ENCODE measurements around the gene PCDHGA10.
"Not testable (repeated sequence)": the region's sequence is repeated elsewhere in the genome, so short reads cannot be mapped to it uniquely, and the experiment has no call there.

The PCDHGA10 gene

GRCh38 chr5:141421489-141421855 is 8.7 kb downstream of the PCDHGA10 start:
- no peak overlapping the region for H3K27ac Mint-ChIP-seq
- peaks cover 98% of the 10 kb centered on the region for H3K36me3 Mint-ChIP-seq (ENCODE audit: low read depth)
- H3K27me3 Mint-ChIP-seq (ENCODE audit: low read depth, poor library complexity) = peaks cover 14% of the 10 kb centered on the region
- no peak overlapping the region for H3K4me3 Mint-ChIP-seq
- H3K4me1 Mint-ChIP-seq = peaks cover 5% of the 10 kb centered on the region
- H3K9me3 Mint-ChIP-seq = peaks cover 97% of the 10 kb centered on the region
- no peak for DNase-seq
- TF ChIP-seq, protein P1, sequence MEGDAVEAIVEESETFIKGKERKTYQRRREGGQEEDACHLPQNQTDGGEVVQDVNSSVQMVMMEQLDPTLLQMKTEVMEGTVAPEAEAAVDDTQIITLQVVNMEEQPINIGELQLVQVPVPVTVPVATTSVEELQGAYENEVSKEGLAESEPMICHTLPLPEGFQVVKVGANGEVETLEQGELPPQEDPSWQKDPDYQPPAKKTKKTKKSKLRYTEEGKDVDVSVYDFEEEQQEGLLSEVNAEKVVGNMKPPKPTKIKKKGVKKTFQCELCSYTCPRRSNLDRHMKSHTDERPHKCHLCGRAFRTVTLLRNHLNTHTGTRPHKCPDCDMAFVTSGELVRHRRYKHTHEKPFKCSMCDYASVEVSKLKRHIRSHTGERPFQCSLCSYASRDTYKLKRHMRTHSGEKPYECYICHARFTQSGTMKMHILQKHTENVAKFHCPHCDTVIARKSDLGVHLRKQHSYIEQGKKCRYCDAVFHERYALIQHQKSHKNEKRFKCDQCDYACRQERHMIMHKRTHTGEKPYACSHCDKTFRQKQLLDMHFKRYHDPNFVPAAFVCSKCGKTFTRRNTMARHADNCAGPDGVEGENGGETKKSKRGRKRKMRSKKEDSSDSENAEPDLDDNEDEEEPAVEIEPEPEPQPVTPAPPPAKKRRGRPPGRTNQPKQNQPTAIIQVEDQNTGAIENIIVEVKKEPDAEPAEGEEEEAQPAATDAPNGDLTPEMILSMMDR (IDR thresholded peaks at IDR 0.05) = no peak

DNA sequence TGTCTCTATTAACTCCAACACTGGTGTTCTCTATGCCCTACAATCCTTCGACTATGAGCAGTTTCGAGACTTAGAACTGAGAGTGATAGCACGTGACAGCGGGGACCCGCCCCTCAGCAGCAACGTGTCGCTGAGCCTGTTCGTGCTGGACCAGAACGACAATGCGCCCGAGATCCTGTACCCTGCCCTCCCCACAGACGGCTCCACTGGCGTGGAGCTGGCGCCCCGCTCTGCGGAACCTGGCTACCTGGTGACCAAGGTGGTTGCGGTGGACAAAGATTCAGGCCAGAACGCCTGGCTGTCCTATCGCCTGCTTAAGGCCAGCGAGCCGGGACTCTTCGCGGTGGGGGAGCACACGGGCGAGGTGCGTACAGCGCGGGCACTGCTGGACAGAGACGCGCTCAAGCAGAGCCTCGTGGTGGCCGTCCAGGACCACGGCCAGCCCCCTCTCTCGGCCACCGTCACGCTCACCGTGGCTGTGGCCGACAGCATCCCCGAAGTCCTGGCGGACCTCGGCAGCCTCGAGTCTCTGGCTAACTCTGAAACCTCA is 10.0 kb downstream of the PCDHGA10 start:
- peaks cover 3% of the 10 kb centered on the region for H3K4me1 Mint-ChIP-seq
- H3K9me3 Mint-ChIP-seq = peaks cover 98% of the 10 kb centered on the region
- DNase-seq = no peak
- H3K27me3 Mint-ChIP-seq (ENCODE audit: low read depth, poor library complexity) = peaks cover 13% of the 10 kb centered on the region
- no peak overlapping the region for H3K4me3 Mint-ChIP-seq
- H3K36me3 Mint-ChIP-seq (ENCODE audit: low read depth) = peaks cover 99% of the 10 kb centered on the region
- TF ChIP-seq, protein P1 (IDR thresholded peaks at IDR 0.05) = no peak
- no peak overlapping the region for H3K27ac Mint-ChIP-seq

- H3K27ac Mint-ChIP-seq = no peak overlapping the region
- H3K36me3 Mint-ChIP-seq (ENCODE audit: low read depth) = peaks cover 98% of the 10 kb centered on the region
- DNase-seq = no peak
- H3K27me3 Mint-ChIP-seq (ENCODE audit: low read depth, poor library complexity) = no peaks in the 10 kb centered on the region
- TF ChIP-seq, protein P1 (IDR thresholded peaks at IDR 0.05) = no peak
- peaks cover 99% of the 10 kb centered on the region for H3K9me3 Mint-ChIP-seq
- peak overlapping the region; percentile 44 for H3K4me3 Mint-ChIP-seq
- H3K4me1 Mint-ChIP-seq = no peaks in the 10 kb centered on the region
Measured at GRCh38 chr5:141427783-141428426, 15.1 kb downstream of the PCDHGA10 start.

GRCh38 chr5:141430332-141431113 is 17.7 kb downstream of the PCDHGA10 start, which contains the start of gene PCDHGA12:
Gene PCDHGA12 (plus strand): TSS chr5:141430507. CDS start chr5:141430760, 253 bp downstream.
- H3K9me3 Mint-ChIP-seq = peaks cover 100% of the 10 kb centered on the region
- no peaks in the 10 kb centered on the region for H3K27me3 Mint-ChIP-seq (ENCODE audit: low read depth, poor library complexity)
- no peak within 1 kb of the TSS for H3K4me3 Mint-ChIP-seq
- peaks cover 99% of the 10 kb centered on the region for H3K36me3 Mint-ChIP-seq (ENCODE audit: low read depth)
- TF ChIP-seq, protein P1 (IDR thresholded peaks at IDR 0.05) = no peak
- H3K4me1 Mint-ChIP-seq = no peaks in the 10 kb centered on the region
- DNase-seq = no peak
- H3K27ac Mint-ChIP-seq = no peak within 1 kb of the TSS

DNA sequence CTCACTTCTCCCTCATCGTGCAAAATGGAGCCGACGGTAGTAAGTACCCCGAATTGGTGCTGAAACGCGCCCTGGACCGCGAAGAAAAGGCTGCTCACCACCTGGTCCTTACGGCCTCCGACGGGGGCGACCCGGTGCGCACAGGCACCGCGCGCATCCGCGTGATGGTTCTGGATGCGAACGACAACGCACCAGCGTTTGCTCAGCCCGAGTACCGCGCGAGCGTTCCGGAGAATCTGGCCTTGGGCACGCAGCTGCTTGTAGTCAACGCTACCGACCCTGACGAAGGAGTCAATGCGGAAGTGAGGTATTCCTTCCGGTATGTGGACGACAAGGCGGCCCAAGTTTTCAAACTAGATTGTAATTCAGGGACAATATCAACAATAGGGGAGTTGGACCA is 18.5 kb downstream of the PCDHGA10 start:
- Mint-ChIP-seq H3K27me3 (ENCODE audit: low read depth, poor library complexity) (no peaks in the 10 kb centered on the region), H3K4me1 (no peaks in the 10 kb centered on the region), H3K36me3 (ENCODE audit: low read depth) (peaks cover 99% of the 10 kb centered on the region), H3K27ac (no peak overlapping the region), H3K4me3 (no peak overlapping the region), H3K9me3 (peaks cover 100% of the 10 kb centered on the region)
- TF ChIP-seq, protein P1 (IDR thresholded peaks at IDR 0.05) = no peak
- no peak for DNase-seq

- Mint-ChIP-seq H3K9me3 (peaks cover 100% of the 10 kb centered on the region), H3K36me3 (ENCODE audit: low read depth) (peaks cover 99% of the 10 kb centered on the region)
- H3K4me1 Mint-ChIP-seq; H3K27ac Mint-ChIP-seq; H3K4me3 Mint-ChIP-seq; DNase-seq; H3K27me3 Mint-ChIP-seq (ENCODE audit: low read depth, poor library complexity): not testable (repeated sequence)
Measured at GRCh38 chr5:141432308-141432707, 19.5 kb downstream of the PCDHGA10 start.

GRCh38 chr5:141432726-141433125 is 19.9 kb downstream of the PCDHGA10 start:
- DNase-seq; H3K27me3 Mint-ChIP-seq (ENCODE audit: low read depth, poor library complexity); H3K4me1 Mint-ChIP-seq; H3K4me3 Mint-ChIP-seq; H3K27ac Mint-ChIP-seq: not testable (repeated sequence)
- Mint-ChIP-seq H3K9me3 (peaks cover 100% of the 10 kb centered on the region), H3K36me3 (ENCODE audit: low read depth) (peaks cover 99% of the 10 kb centered on the region)

Data from nephron progenitor cell (in vitro differentiated cells).